K562 (cell line): Measurements from ENCODE around the gene COL4A1. TPM values are rescaled to one million over a fixed set of nuclear protein-coding genes. Genes with fewer than 3 reads are reported as not detected.
A peak's percentile ranks its signal among the peaks of the same experiment; 100 is the strongest.

Experiments used
- ATAC-seq: fragments of 200-7000 bp; cut with Tn5 transposase; 3 replicates; pipeline ENCODE4 v1.9.1; 2020; ENCODE audit warnings: moderate library complexity
- BruUV-seq: library from RNA; stranded (reverse); fragments of 400-500 nt; replicated peaks from 2 replicates; lab custom pipeline; 2021; lab: Mats Ljungman, UMichigan
- CTCF ChIA-PET: fragments of 300-600 bp; formaldehyde crosslinking; extraction: SDS; loops from one replicate; lab custom pipeline; 2021; ENCODE audit warnings: low intra/inter-chr PET ratio; lab: Yijun Ruan, JAX
- POLR2A ChIA-PET: fragments of 300-600, 350-650 bp; sonication (Branson Sonifier 250); formaldehyde crosslinking; extraction: SDS; loops from one replicate; lab custom pipeline; 2021; ENCODE audit warnings: antibody characterized with exemption, inconsistent platforms; lab: Yijun Ruan, JAX
- DNase-seq, 4 experiments: peaks; one replicate each; pipeline versions ENCODE4 v3.0.0 to v3.0.0-alpha.2; 2011 to 2018; ENCODE audit warnings: low spot score in 3 of 4, mixed read lengths in 3 of 4; ENCODE audit errors: extremely low read depth in 1 of 4
- FAIRE-seq: peaks from 2 replicates; lab custom pipeline; 2011; peaks lifted over from hg19 to GRCh38; lab: Jason Lieb, UNC
- H2AFZ ChIP-seq: 2 replicates; pipeline ENCODE4 v1.6.0; 2011; ENCODE audit warnings: low read depth, low read length, control low read depth, inconsistent platforms
- H3K27ac ChIP-seq: fragments of 200-600 bp; 3 replicates; pipeline ENCODE4 v1.8.0; 2011; ENCODE audit warnings: low read depth, mild to moderate bottlenecking, control low read depth, inconsistent platforms, low read length, moderate library complexity, mixed read lengths; ENCODE audit errors: extremely low read depth
- H3K27me3 ChIP-seq, 2 experiments: fragments of 300-600 bp in 1 of 2; 2 replicates in 1 of 2; 3 replicates in 1 of 2; pipeline versions ENCODE4 v1.6.0 to v1.8.0; 2011; ENCODE audit warnings: inconsistent platforms in 2 of 2, low read length in 2 of 2, mild to moderate bottlenecking in 1 of 2, mixed read lengths in 1 of 2, moderate library complexity in 1 of 2; ENCODE audit not compliant: control insufficient read depth in 2 of 2, insufficient read depth in 2 of 2
- H3K36me3 ChIP-seq: fragments of 300-600 bp; 3 replicates; pipeline ENCODE4 v1.8.0; 2011; ENCODE audit warnings: mild to moderate bottlenecking, low read length, inconsistent platforms; ENCODE audit not compliant: control insufficient read depth, insufficient read depth
- H3K4me1 ChIP-seq, 2 experiments: fragments of 200-600 bp in 1 of 2; replicated peaks in 1 of 2; 2 replicates in 1 of 2; 3 replicates in 1 of 2; pipeline versions ENCODE4 v1.5.1 to v1.8.0; 2011; ENCODE audit warnings: inconsistent platforms in 2 of 2, low read length in 2 of 2, mild to moderate bottlenecking in 1 of 2, mixed read lengths in 1 of 2, moderate library complexity in 1 of 2; ENCODE audit not compliant: control insufficient read depth in 2 of 2, insufficient read depth in 2 of 2
- H3K4me2 ChIP-seq: 2 replicates; pipeline ENCODE4 v1.6.1; 2011; ENCODE audit warnings: low read length, control low read depth, inconsistent platforms, mixed read lengths; ENCODE audit not compliant: insufficient read depth
- H3K4me3 ChIP-seq: fragments of 200-600 bp; sonication (generic), shearing (Covaris generic); 2 replicates; pipeline ENCODE4 v1.5.1; 2016; ENCODE audit warnings: control low read depth, inconsistent platforms
- H3K79me2 ChIP-seq: fragments of 200-600 bp; 3 replicates; pipeline ENCODE4 v1.8.0; 2011; ENCODE audit warnings: low read length, inconsistent platforms; ENCODE audit not compliant: control insufficient read depth, insufficient read depth
- H3K9ac ChIP-seq, 2 experiments: 2 replicates each; pipeline versions ENCODE4 v1.6.0 to v1.6.1; 2011; ENCODE audit warnings: low read depth in 2 of 2, low read length in 2 of 2, control low read depth in 1 of 2, inconsistent platforms in 1 of 2, mild to moderate bottlenecking in 1 of 2, mixed read lengths in 1 of 2; ENCODE audit not compliant: insufficient read depth in 1 of 2
- H3K9me1 ChIP-seq: one replicate; pipeline ENCODE4 v1.6.0; 2011; ENCODE audit warnings: inconsistent platforms, mild to moderate bottlenecking, low read length, moderate library complexity; ENCODE audit not compliant: control insufficient read depth, insufficient read depth
- H3K9me3 ChIP-seq: replicated peaks from 2 replicates; pipeline ENCODE4 v1.5.1; 2011; ENCODE audit warnings: low read depth, low read length, inconsistent platforms; ENCODE audit not compliant: control insufficient read depth, insufficient read depth
- H4K20me1 ChIP-seq: replicated peaks from 2 replicates; pipeline ENCODE4 v1.6.1; 2011; ENCODE audit warnings: low read length, inconsistent platforms, mixed read lengths; ENCODE audit not compliant: control insufficient read depth, insufficient read depth
- ADNP ChIP-seq: fragments of 200-800 bp; sonication (Bioruptor generic); IDR thresholded peaks from 2 replicates; pipeline ENCODE4 v1.6.1; 2016; ENCODE audit warnings: missing genetic modification characterization, missing compliant biosample characterization
- BRF1 ChIP-seq: IDR thresholded peaks from 3 replicates; pipeline ENCODE4 v1.6.1; 2011; ENCODE audit warnings: borderline replicate concordance, mild to moderate bottlenecking; ENCODE audit not compliant: insufficient read length; ENCODE audit errors: extremely low read depth
- MAFF ChIP-seq: IDR thresholded peaks from 2 replicates; pipeline ENCODE4 v1.6.1; 2012; ENCODE audit warnings: low read length, improper control_type of control experiment
- MAFG ChIP-seq: fragments of 450-650 bp; conservative IDR thresholded peaks from 2 replicates; pipeline ENCODE4 v1.6.1; 2016; ENCODE audit warnings: missing genetic modification characterization, missing compliant biosample characterization
- MAFK ChIP-seq: IDR thresholded peaks from 2 replicates; pipeline ENCODE4 v1.6.1; 2011; ENCODE audit warnings: low read length, improper control_type of control experiment
- POLR2AphosphoS5 ChIP-seq: IDR thresholded peaks from 2 replicates; pipeline ENCODE4 v1.6.1; 2011; ENCODE audit warnings: mild to moderate bottlenecking, low read depth, low read length, moderate library complexity; ENCODE audit not compliant: control insufficient read depth, insufficient read depth
- RBM14 ChIP-seq: fragments of 200-400 bp; formaldehyde crosslinking; IDR thresholded peaks from 2 replicates; pipeline ENCODE4 v1.6.1; 2018; ENCODE audit warnings: low read depth, mild to moderate bottlenecking, low read length, moderate library complexity, borderline replicate concordance; ENCODE audit not compliant: insufficient read depth
- SAFB ChIP-seq: fragments of 200-400 bp; formaldehyde crosslinking; IDR thresholded peaks from 2 replicates; pipeline ENCODE4 v1.6.1; 2017; ENCODE audit warnings: low read depth, low read length, borderline replicate concordance
- ZNF134 ChIP-seq: fragments of 250-450 bp; sonication (Bioruptor Pico); conservative IDR thresholded peaks from 2 replicates; pipeline ENCODE4 v1.4.0; 2020
- ZNF311 ChIP-seq: fragments of 250-450 bp; sonication (Bioruptor Pico); IDR thresholded peaks from 2 replicates; pipeline ENCODE4 v1.4.0; 2020; ENCODE audit warnings: mild to moderate bottlenecking, moderate library complexity
- ZNF316 ChIP-seq: fragments of 450-650 bp; IDR thresholded peaks from 2 replicates; pipeline ENCODE4 v1.6.1; 2016
- in situ Hi-C: fragments of 300-500 bp; cut with MboI; formaldehyde crosslinking; loops from 4 replicates; pipeline ENCODE4 v1.15.0; 2018; ENCODE audit warnings: inconsistent platforms, mixed read lengths
- intact Hi-C: fragments of 100-400 bp; cut with micrococcal nuclease; formaldehyde crosslinking; loops from 2 replicates; pipeline ENCODE4 v1.14.2; 2022
- polyA plus RNA-seq, 8 experiments: library from polyadenylated mRNA; depleted of rRNA in 4 of 8; stranded (reverse) in 5 of 8; unstranded in 3 of 8; fragments of >200 nt; fragmentation: Nextera tagmentation in 2 of 8; fragmentation: Illumina TruSeq in 1 of 8; extraction: Ambion mirVana in 2 of 8; extraction: Trizol in 1 of 8; gene quantifications; 2 replicates each; pipeline versions ENCODE4 v1.2.1 to v1.2.3, GENCODE V29; 2011 to 2014; ENCODE audit warnings: inconsistent platforms in 1 of 8, missing spikeins in 1 of 8
- total RNA-seq, 7 experiments: library from RNA; depleted of rRNA in 6 of 7; stranded (reverse); fragments of >200 nt in 6 of 7; fragmentation: Illumina TruSeq in 2 of 7; extraction: Trizol in 2 of 7; gene quantifications; 2 replicates each; pipeline versions ENCODE4 v1.2.1 to v1.2.3, GENCODE V29; 2011 to 2021; ENCODE audit warnings: low replicate concordance in 1 of 7
- TF ChIP-seq, protein P1 (sequence below), 2 experiments: fragments of 250-450 bp in 1 of 2; fragments of 450-650 bp in 1 of 2; sonication (Bioruptor Pico) in 1 of 2; IDR thresholded peaks; 2 replicates each; pipeline versions ENCODE4 v1.6.1 to v1.8.0; 2016 to 2021; ENCODE audit warnings: mild to moderate bottlenecking in 2 of 2, moderate library complexity in 2 of 2, missing compliant biosample characterization in 1 of 2, missing genetic modification characterization in 1 of 2
- TF ChIP-seq, protein P2 (sequence below): fragments of 450-650 bp; formaldehyde crosslinking; IDR thresholded peaks from 2 replicates; pipeline ENCODE4 v1.4.0; 2020; ENCODE audit warnings: mild to moderate bottlenecking
- TF ChIP-seq, protein P3 (sequence below): fragments of 250-450 bp; sonication (Bioruptor Pico); IDR thresholded peaks from 2 replicates; pipeline ENCODE4 v1.5.0; 2021; ENCODE audit warnings: mild to moderate bottlenecking, borderline replicate concordance

COL4A1 gene
- total and polyA plus RNA-seq, 9 of the 15 experiments (the other 6 are each of a cell fraction or from before 2014, with no cell fraction given) = 0.35 TPM; not detected in 8

DNA sequence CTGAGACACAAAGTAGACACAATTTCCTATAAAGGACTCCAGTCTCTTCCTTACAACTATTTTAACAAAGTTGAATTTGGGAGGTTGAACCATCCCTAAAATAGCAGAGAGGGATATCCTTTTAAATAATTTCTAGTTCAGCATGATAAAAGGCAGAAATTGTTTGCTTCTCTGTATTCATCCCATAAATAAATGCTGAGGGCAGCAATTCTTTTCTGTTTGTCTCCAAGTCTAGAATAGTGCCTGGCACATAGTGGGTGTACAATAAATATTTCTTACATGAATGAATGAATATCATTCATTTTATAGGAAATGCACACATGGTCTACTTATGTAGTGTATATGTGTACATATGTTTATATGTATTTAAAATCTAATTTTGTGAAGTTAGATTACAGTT lies 12.3 kb downstream of the COL4A1 start:
- Histone ChIP-seq H4K20me1 (no peaks in the 10 kb centered on the region), H2AFZ (no peak overlapping the region), H3K4me1 (peaks cover 0 to 4% of the 10 kb centered on the region in 2 experiments; a peak in 1 of 5 replicates), H3K27ac (no peak overlapping the region), H3K9me3 (no peaks in the 10 kb centered on the region), H3K27me3 (peaks cover 6 to 22% of the 10 kb centered on the region in 2 experiments; a peak in 3 of 5 replicates), H3K36me3 (no peaks in the 10 kb centered on the region), H3K4me2 (no peak overlapping the region), H3K4me3 (no peak overlapping the region), H3K79me2 (no peaks in the 10 kb centered on the region), H3K9me1 (no peaks in the 10 kb centered on the region), H3K9ac (no peak overlapping the region)
- no peak for FAIRE-seq
- intact Hi-C loops = no loop called here
- in situ Hi-C loops = no loop called here
- no TSS peak for BruUV-seq
- DNase-seq = no peak
- ChIA-PET CTCF (no interaction called here), POLR2A (no interaction called here)
- ATAC-seq = no peak
- TF ChIP-seq, protein P1, sequence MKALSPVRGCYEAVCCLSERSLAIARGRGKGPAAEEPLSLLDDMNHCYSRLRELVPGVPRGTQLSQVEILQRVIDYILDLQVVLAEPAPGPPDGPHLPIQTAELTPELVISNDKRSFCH (CRISPR knock-in tag; IDR thresholded peaks at IDR 0.05) = no peak
- TF ChIP-seq, protein P1 (tag; IDR thresholded peaks at IDR 0.05) = no peak
- TF ChIP-seq, protein P2, sequence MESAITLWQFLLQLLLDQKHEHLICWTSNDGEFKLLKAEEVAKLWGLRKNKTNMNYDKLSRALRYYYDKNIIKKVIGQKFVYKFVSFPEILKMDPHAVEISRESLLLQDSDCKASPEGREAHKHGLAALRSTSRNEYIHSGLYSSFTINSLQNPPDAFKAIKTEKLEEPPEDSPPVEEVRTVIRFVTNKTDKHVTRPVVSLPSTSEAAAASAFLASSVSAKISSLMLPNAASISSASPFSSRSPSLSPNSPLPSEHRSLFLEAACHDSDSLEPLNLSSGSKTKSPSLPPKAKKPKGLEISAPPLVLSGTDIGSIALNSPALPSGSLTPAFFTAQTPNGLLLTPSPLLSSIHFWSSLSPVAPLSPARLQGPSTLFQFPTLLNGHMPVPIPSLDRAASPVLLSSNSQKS (CRISPR knock-in tag) = no peak
- TF ChIP-seq MAFF (peak; percentile 60; the same call in 1 of the 2 replicates), ZNF134 (CRISPR knock-in tag) (no peak), BRF1 (no peak), MAFG (0 out of 2 replicates have a peak, but pooled peaks have one; percentile 13), RBM14 (no peak), POLR2AphosphoS5 (no peak), ADNP (tag) (no peak), SAFB (no peak), ZNF311 (CRISPR knock-in tag) (no peak), MAFK (peak; percentile 51; the same call in 1 of the 2 replicates), ZNF316 (peak; percentile 16; the same call in 1 of the 2 replicates)
- TF ChIP-seq, protein P3, sequence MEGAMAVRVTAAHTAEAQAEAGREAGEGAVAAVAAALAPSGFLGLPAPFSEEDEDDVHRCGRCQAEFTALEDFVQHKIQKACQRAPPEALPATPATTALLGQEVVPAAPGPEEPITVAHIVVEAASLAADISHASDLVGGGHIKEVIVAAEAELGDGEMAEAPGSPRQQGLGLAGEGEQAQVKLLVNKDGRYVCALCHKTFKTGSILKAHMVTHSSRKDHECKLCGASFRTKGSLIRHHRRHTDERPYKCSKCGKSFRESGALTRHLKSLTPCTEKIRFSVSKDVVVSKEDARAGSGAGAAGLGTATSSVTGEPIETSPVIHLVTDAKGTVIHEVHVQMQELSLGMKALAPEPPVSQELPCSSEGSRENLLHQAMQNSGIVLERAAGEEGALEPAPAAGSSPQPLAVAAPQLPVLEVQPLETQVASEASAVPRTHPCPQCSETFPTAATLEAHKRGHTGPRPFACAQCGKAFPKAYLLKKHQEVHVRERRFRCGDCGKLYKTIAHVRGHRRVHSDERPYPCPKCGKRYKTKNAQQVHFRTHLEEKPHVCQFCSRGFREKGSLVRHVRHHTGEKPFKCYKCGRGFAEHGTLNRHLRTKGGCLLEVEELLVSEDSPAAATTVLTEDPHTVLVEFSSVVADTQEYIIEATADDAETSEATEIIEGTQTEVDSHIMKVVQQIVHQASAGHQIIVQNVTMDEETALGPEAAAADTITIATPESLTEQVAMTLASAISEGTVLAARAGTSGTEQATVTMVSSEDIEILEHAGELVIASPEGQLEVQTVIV (CRISPR knock-in tag) = no peak
